HepG2 (cell line): ENCODE data around the gene CBX2. TPM values are rescaled to one million over a fixed set of nuclear protein-coding genes. Genes with fewer than 3 reads are reported as not detected.

Source experiments
- BRF2 ChIP-seq: sonication (generic); formaldehyde crosslinking; IDR thresholded peaks from 2 replicates; pipeline ENCODE4 v1.8.1; 2022; ENCODE audit warnings: mild to moderate bottlenecking, missing genetic modification reagents
- CEBPB ChIP-seq: IDR thresholded peaks from 2 replicates; pipeline ENCODE4 v1.6.1; 2011; ENCODE audit warnings: low read depth, low read length, improper control_type of control experiment, borderline replicate concordance
- DNMT3B ChIP-seq: conservative IDR thresholded peaks from 2 replicates; pipeline ENCODE4 v1.6.1; 2016; ENCODE audit warnings: missing biosample characterization, control low read depth
- DR1 ChIP-seq: sonication (generic); formaldehyde crosslinking; IDR thresholded peaks from 2 replicates; pipeline ENCODE4 v1.8.0; 2021; ENCODE audit warnings: mild to moderate bottlenecking, missing genetic modification reagents, inconsistent platforms
- ETV6 ChIP-seq: sonication (generic); formaldehyde crosslinking; conservative IDR thresholded peaks from 2 replicates; pipeline ENCODE4 v1.4.0; 2020; ENCODE audit warnings: missing genetic modification reagents
- FOXA3 ChIP-seq: IDR thresholded peaks from 2 replicates; pipeline ENCODE4 v1.6.1; 2016; ENCODE audit warnings: missing genetic modification reagents, missing compliant biosample characterization
- IKZF4 ChIP-seq: sonication (generic); formaldehyde crosslinking; IDR thresholded peaks from 2 replicates; pipeline ENCODE4 v1.5.1; 2020; ENCODE audit warnings: borderline replicate concordance, mild to moderate bottlenecking, low read depth, missing genetic modification reagents; ENCODE audit errors: not compliant biosample characterization
- ISL2 ChIP-seq: sonication (generic); formaldehyde crosslinking; IDR thresholded peaks from 2 replicates; pipeline ENCODE4 v1.5.0; 2020; ENCODE audit warnings: missing genetic modification reagents
- MYNN ChIP-seq: sonication (generic); formaldehyde crosslinking; IDR thresholded peaks from 2 replicates; pipeline ENCODE4 v1.4.0; 2020; ENCODE audit warnings: mild to moderate bottlenecking, low read depth, missing genetic modification reagents
- RORA ChIP-seq: sonication (generic); formaldehyde crosslinking; IDR thresholded peaks from 2 replicates; pipeline ENCODE4 v1.5.0; 2020; ENCODE audit warnings: mild to moderate bottlenecking, missing genetic modification reagents, moderate library complexity
- ZFP62 ChIP-seq: sonication (generic); formaldehyde crosslinking; IDR thresholded peaks from 2 replicates; pipeline ENCODE4 v1.4.0; 2020; ENCODE audit warnings: missing genetic modification reagents
- ZNF121 ChIP-seq: sonication (generic); formaldehyde crosslinking; IDR thresholded peaks from 2 replicates; pipeline ENCODE4 v1.5.0; 2020; ENCODE audit warnings: mild to moderate bottlenecking, missing genetic modification reagents
- ZNF343 ChIP-seq: sonication (generic); formaldehyde crosslinking; IDR thresholded peaks from 2 replicates; pipeline ENCODE4 v1.4.0; 2020; ENCODE audit warnings: mild to moderate bottlenecking, missing genetic modification reagents
- ZNF44 ChIP-seq: sonication (generic); formaldehyde crosslinking; IDR thresholded peaks from 2 replicates; pipeline ENCODE4 v1.5.1; 2020; ENCODE audit warnings: mild to moderate bottlenecking, missing genetic modification reagents
- ZNF577 ChIP-seq: sonication (generic); formaldehyde crosslinking; IDR thresholded peaks from 2 replicates; pipeline ENCODE4 v1.4.0; 2020; ENCODE audit warnings: mild to moderate bottlenecking, low read depth, missing genetic modification reagents, borderline replicate concordance
- ZNF841 ChIP-seq: sonication (generic); formaldehyde crosslinking; IDR thresholded peaks from 2 replicates; pipeline ENCODE4 v1.8.1; 2023; ENCODE audit warnings: missing genetic modification reagents, borderline replicate concordance
- ZZZ3 ChIP-seq: sonication (generic); formaldehyde crosslinking; IDR thresholded peaks from 2 replicates; pipeline ENCODE4 v1.4.0; 2020; ENCODE audit warnings: missing genetic modification reagents, mild to moderate bottlenecking, borderline replicate concordance
- polyA plus RNA-seq, 8 experiments: library from polyadenylated mRNA; depleted of rRNA in 3 of 8; stranded (reverse) in 7 of 8; unstranded in 1 of 8; fragments of >200 nt; fragmentation: Illumina TruSeq in 4 of 8; extraction: Trizol in 4 of 8; gene quantifications; 2 replicates each; pipeline versions ENCODE4 v1.2.1 to v1.2.3, GENCODE V29; 2011 to 2016; ENCODE audit warnings: low read depth in 4 of 8, missing spikeins in 1 of 8, mixed read lengths in 1 of 8; ENCODE audit not compliant: insufficient read depth in 1 of 8
- total RNA-seq, 5 experiments: library from RNA; depleted of rRNA; stranded (reverse); fragments of >200 nt; fragmentation: Illumina TruSeq; extraction: Trizol; gene quantifications; 2 replicates each; pipeline ENCODE4 v1.2.3, GENCODE V29; 2016; ENCODE audit warnings: low read depth in 1 of 5
- TF ChIP-seq, protein P1 (sequence below): sonication (generic); formaldehyde crosslinking; IDR thresholded peaks from 2 replicates; pipeline ENCODE4 v1.4.0; 2020; ENCODE audit warnings: missing genetic modification reagents, mild to moderate bottlenecking, borderline replicate concordance
- TF ChIP-seq, protein P2 (sequence below): sonication (generic); formaldehyde crosslinking; IDR thresholded peaks from 2 replicates; pipeline ENCODE4 v1.4.0; 2020; ENCODE audit warnings: missing genetic modification reagents

Gene CBX2
- total and polyA plus RNA-seq, 2 of the 13 experiments (the other 11 are each of a cell fraction or from before 2014, with no cell fraction given) = 14.5 to 31.1 TPM

DNA sequence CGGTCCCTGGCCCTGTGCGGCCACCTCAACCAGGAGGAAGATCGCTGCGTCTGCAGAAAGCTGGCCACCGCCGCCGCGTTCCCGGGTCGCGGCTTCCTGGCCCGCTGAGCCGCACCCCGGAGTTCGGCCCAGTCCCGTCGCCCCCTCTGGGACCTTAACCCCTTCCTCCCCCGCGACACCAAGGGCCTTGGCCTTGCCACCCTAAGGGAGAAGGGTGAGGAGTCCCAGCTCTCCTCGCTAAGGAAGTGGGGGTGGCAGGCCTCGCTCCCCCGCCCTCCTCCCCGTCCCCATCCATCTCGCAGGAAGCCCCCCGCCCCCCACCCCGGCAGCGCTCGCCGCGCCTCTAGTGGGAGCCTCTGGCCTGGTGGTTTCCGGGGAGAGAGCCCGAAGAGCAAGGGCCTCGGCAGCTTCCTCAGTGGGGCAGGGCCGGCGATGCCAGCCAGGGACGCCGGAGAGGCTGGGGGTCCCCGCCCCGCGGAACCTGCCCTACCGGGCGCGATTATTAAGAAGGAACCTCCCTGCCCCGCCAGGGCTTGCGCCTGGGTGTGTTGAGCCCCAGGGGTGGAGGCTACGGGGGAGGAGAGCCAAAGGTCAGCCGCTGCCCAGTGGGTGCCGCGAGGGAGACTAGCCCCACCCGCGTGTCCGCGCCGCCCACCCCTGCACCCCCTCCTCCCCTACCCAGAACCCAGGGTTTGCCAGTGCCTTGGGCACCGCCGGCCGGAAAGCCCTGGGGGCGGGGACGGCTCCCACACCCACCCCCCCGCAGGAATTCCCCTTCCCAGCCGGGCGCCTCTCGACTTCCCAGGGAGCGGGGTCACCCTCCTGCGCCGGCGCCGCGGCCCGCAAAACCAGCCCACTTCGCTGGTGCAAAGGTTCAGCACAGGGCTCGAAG is 54.5 kb downstream of the CBX2 start (continued):
- TF ChIP-seq ZNF44 (CRISPR knock-in tag) = no peak
- no peak for TF ChIP-seq ZZZ3 (CRISPR knock-in tag)
- peak; percentile 73 for TF ChIP-seq ISL2 (CRISPR knock-in tag)
- 0 out of 2 replicates have a peak, but pooled peaks have one; percentile 49 for TF ChIP-seq ZNF841
- TF ChIP-seq ETV6 (CRISPR knock-in tag) = no peak
- no peak; the same call in 1 of the 2 replicates for TF ChIP-seq FOXA3 (CRISPR knock-in tag)
- TF ChIP-seq BRF2 (CRISPR knock-in tag) = no peak; the same call in 1 of the 2 replicates
- TF ChIP-seq ZNF343 = no peak; the same call in 1 of the 2 replicates
- TF ChIP-seq ZNF121 (CRISPR knock-in tag) = no peak
- no peak; the same call in 1 of the 2 replicates for TF ChIP-seq DR1 (CRISPR knock-in tag)
- no peak for TF ChIP-seq RORA
- peak; percentile 59 for TF ChIP-seq IKZF4
- TF ChIP-seq, protein P1, sequence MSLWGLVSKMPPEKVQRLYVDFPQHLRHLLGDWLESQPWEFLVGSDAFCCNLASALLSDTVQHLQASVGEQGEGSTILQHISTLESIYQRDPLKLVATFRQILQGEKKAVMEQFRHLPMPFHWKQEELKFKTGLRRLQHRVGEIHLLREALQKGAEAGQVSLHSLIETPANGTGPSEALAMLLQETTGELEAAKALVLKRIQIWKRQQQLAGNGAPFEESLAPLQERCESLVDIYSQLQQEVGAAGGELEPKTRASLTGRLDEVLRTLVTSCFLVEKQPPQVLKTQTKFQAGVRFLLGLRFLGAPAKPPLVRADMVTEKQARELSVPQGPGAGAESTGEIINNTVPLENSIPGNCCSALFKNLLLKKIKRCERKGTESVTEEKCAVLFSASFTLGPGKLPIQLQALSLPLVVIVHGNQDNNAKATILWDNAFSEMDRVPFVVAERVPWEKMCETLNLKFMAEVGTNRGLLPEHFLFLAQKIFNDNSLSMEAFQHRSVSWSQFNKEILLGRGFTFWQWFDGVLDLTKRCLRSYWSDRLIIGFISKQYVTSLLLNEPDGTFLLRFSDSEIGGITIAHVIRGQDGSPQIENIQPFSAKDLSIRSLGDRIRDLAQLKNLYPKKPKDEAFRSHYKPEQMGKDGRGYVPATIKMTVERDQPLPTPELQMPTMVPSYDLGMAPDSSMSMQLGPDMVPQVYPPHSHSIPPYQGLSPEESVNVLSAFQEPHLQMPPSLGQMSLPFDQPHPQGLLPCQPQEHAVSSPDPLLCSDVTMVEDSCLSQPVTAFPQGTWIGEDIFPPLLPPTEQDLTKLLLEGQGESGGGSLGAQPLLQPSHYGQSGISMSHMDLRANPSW (CRISPR knock-in tag) = no peak
- TF ChIP-seq ZFP62 (CRISPR knock-in tag) = no peak
- TF ChIP-seq DNMT3B = no peak
- TF ChIP-seq ZNF577 = no peak
- TF ChIP-seq MYNN (CRISPR knock-in tag) = no peak
- no peak for TF ChIP-seq CEBPB
- TF ChIP-seq, protein P2, sequence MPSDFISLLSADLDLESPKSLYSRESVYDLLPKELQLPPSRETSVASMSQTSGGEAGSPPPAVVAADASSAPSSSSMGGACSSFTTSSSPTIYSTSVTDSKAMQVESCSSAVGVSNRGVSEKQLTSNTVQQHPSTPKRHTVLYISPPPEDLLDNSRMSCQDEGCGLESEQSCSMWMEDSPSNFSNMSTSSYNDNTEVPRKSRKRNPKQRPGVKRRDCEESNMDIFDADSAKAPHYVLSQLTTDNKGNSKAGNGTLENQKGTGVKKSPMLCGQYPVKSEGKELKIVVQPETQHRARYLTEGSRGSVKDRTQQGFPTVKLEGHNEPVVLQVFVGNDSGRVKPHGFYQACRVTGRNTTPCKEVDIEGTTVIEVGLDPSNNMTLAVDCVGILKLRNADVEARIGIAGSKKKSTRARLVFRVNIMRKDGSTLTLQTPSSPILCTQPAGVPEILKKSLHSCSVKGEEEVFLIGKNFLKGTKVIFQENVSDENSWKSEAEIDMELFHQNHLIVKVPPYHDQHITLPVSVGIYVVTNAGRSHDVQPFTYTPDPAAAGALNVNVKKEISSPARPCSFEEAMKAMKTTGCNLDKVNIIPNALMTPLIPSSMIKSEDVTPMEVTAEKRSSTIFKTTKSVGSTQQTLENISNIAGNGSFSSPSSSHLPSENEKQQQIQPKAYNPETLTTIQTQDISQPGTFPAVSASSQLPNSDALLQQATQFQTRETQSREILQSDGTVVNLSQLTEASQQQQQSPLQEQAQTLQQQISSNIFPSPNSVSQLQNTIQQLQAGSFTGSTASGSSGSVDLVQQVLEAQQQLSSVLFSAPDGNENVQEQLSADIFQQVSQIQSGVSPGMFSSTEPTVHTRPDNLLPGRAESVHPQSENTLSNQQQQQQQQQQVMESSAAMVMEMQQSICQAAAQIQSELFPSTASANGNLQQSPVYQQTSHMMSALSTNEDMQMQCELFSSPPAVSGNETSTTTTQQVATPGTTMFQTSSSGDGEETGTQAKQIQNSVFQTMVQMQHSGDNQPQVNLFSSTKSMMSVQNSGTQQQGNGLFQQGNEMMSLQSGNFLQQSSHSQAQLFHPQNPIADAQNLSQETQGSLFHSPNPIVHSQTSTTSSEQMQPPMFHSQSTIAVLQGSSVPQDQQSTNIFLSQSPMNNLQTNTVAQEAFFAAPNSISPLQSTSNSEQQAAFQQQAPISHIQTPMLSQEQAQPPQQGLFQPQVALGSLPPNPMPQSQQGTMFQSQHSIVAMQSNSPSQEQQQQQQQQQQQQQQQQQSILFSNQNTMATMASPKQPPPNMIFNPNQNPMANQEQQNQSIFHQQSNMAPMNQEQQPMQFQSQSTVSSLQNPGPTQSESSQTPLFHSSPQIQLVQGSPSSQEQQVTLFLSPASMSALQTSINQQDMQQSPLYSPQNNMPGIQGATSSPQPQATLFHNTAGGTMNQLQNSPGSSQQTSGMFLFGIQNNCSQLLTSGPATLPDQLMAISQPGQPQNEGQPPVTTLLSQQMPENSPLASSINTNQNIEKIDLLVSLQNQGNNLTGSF (CRISPR knock-in tag) = peak; percentile 75; the same call in 1 of the 2 replicates
